Measurements from ENCODE around the gene ULK4.

DNA sequence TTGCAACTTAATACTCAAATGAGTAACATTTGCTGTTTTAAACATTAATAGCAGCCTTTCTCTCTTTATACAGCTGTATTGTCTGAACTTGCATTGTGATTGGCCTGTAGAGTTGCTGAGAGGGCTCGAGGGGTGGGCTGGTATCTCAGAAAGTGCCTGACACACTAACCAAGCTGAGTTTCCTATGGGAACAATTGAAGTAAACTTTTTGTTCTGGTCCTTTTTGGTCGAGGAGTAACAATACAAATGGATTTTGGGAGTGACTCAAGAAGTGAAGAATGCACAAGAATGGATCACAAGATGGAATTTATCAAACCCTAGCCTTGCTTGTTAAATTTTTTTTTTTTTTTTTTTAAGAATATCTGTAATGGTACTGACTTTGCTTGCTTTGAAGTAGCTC lies 722.3 kb downstream of the ULK4 start:
- TF ChIP-seq SP1 (IDR thresholded peaks at IDR 0.05), result no peak
- TF ChIP-seq FOXA1 (IDR thresholded peaks at IDR 0.05), result no peak
- no peak for TF ChIP-seq ARNT (IDR thresholded peaks at IDR 0.05)
- 0 out of 2 replicates have a peak, but pooled peaks have one; percentile 20 for TF ChIP-seq ZNF384 (IDR thresholded peaks at IDR 0.05)
- no peak for TF ChIP-seq CTBP1 (IDR thresholded peaks at IDR 0.05; ENCODE audit: borderline replicate concordance)
- TF ChIP-seq HDGF (IDR thresholded peaks at IDR 0.05; ENCODE audit: borderline replicate concordance), result no peak
- no peak for TF ChIP-seq L3MBTL2 (conservative IDR thresholded peaks at IDR 0.05)
- no peak for TF ChIP-seq BHLHE40 (IDR thresholded peaks at IDR 0.05; ENCODE audit: borderline replicate concordance)
- no peak for TF ChIP-seq FOXM1 (IDR thresholded peaks at IDR 0.05; ENCODE audit: borderline replicate concordance)
- no peak for TF ChIP-seq TARDBP (IDR thresholded peaks at IDR 0.05)
